PC-3 (cell line): ENCODE results near the gene SYNJ2. TPM values are rescaled to one million over a fixed set of nuclear protein-coding genes. Genes with fewer than 3 reads are reported as not detected.

Experiments used
- ATAC-seq: fragments of 200-7000 bp; cut with Tn5 transposase; 2 replicates; pipeline ENCODE4 v1.9.1; 2020; ENCODE audit warnings: mild to moderate bottlenecking, moderate library complexity
- BruUV-seq: library from RNA; stranded (reverse); fragments of 400-500 nt; replicated peaks from 2 replicates; lab custom pipeline; 2021; lab: Mats Ljungman, UMichigan
- CTCF ChIA-PET: fragments of 300-600 bp; sonication (Branson Sonifier 250); formaldehyde crosslinking; loops from one replicate; lab custom pipeline; 2022; ENCODE audit warnings: antibody characterized with exemption; lab: Charles Lee
- POLR2A ChIA-PET: fragments of 300-600 bp; sonication (Branson Sonifier 250); formaldehyde crosslinking; loops from one replicate; lab custom pipeline; 2022; ENCODE audit warnings: antibody characterized with exemption; ENCODE audit not compliant: unreplicated experiment; lab: Charles Lee
- DNase-seq: peaks from one replicate; pipeline ENCODE4 v3.0.0-alpha.2; 2015
- H2AFZ ChIP-seq: fragments of 300-600 bp; sonication (generic); 2 replicates; pipeline ENCODE4 v1.6.0; 2016; ENCODE audit warnings: antibody characterized with exemption, low read length
- H3F3A ChIP-seq: fragments of 300-600 bp; sonication (generic); one replicate; pipeline ENCODE4 v1.6.0; 2017; ENCODE audit warnings: antibody characterized with exemption, low read length, control low read depth, mild to moderate bottlenecking; ENCODE audit not compliant: unreplicated experiment
- H3K27ac ChIP-seq: fragments of 300-600 bp; sonication (generic); 2 replicates; pipeline ENCODE4 v1.5.1; 2016; ENCODE audit warnings: mild to moderate bottlenecking, low read length
- H3K27me3 ChIP-seq: fragments of 300-600 bp; sonication (generic); 2 replicates; pipeline ENCODE4 v1.6.1; 2016; ENCODE audit warnings: low read length, mixed read lengths
- H3K36me3 ChIP-seq: fragments of 300-600 bp; sonication (generic); 2 replicates; pipeline ENCODE4 v1.6.1; 2016; ENCODE audit warnings: low read depth, mixed run types, low read length, mixed read lengths
- H3K4me1 ChIP-seq: fragments of 300-600 bp; sonication (generic); 2 replicates; pipeline ENCODE4 v1.5.1; 2016; ENCODE audit warnings: low read length; ENCODE audit not compliant: insufficient read depth
- H3K4me2 ChIP-seq: fragments of 300-600 bp; sonication (generic); 2 replicates; pipeline ENCODE4 v1.6.0; 2016; ENCODE audit warnings: low read length
- H3K4me3 ChIP-seq: fragments of 300-600 bp; sonication (generic); 2 replicates; pipeline ENCODE4 v1.5.1; 2016; ENCODE audit warnings: mild to moderate bottlenecking, low read length, mixed read lengths
- H3K79me2 ChIP-seq: fragments of 300-600 bp; sonication (generic); 2 replicates; pipeline ENCODE4 v1.6.1; 2017; ENCODE audit warnings: low read length, mixed read lengths
- H3K9ac ChIP-seq: fragments of 300-600 bp; sonication (generic); 2 replicates; pipeline ENCODE4 v1.6.0; 2016; ENCODE audit warnings: mild to moderate bottlenecking, low read length
- H3K9me2 ChIP-seq: fragments of 300-600 bp; sonication (generic); replicated peaks from 2 replicates; pipeline ENCODE4 v1.6.1; 2016; ENCODE audit warnings: mixed run types, low read length, mixed read lengths
- H3K9me3 ChIP-seq: fragments of 300-600 bp; sonication (generic); 2 replicates; pipeline ENCODE4 v1.6.1; 2016; ENCODE audit warnings: low read length, mixed read lengths
- H4K20me1 ChIP-seq: fragments of 300-600 bp; sonication (generic); 2 replicates; pipeline ENCODE4 v1.6.1; 2016; ENCODE audit warnings: low read length, mixed read lengths
- EZH2 ChIP-seq: fragments of 300-600 bp; sonication (generic); IDR thresholded peaks from one replicate; pipeline ENCODE4 v1.6.1; 2017; ENCODE audit warnings: antibody characterized with exemption, mild to moderate bottlenecking, low read length; ENCODE audit not compliant: unreplicated experiment
- EZH2phosphoT487 ChIP-seq: fragments of 300-600 bp; sonication (generic); IDR thresholded peaks from 2 replicates; pipeline ENCODE4 v1.6.1; 2018; ENCODE audit warnings: mild to moderate bottlenecking, antibody characterized with exemption, low read length, borderline replicate concordance
- intact Hi-C: fragments of 100-400 bp; cut with micrococcal nuclease; formaldehyde crosslinking; loops from 2 replicates; pipeline ENCODE4 v1.9.0; 2023
- total RNA-seq: library from RNA; depleted of rRNA; stranded (reverse); fragments of >200 nt; gene quantifications from 2 replicates; pipeline ENCODE4 v1.2.3, GENCODE V29; 2014
- TF ChIP-seq, protein P1 (sequence below): fragments of 300-600 bp; sonication (generic); conservative IDR thresholded peaks from 2 replicates; pipeline ENCODE4 v1.5.1; 2017; ENCODE audit warnings: antibody characterized with exemption, low read depth, mild to moderate bottlenecking, low read length

The SYNJ2 gene
- total RNA-seq, 1 experiment from 2014 or later = 21.5 TPM

DNA sequence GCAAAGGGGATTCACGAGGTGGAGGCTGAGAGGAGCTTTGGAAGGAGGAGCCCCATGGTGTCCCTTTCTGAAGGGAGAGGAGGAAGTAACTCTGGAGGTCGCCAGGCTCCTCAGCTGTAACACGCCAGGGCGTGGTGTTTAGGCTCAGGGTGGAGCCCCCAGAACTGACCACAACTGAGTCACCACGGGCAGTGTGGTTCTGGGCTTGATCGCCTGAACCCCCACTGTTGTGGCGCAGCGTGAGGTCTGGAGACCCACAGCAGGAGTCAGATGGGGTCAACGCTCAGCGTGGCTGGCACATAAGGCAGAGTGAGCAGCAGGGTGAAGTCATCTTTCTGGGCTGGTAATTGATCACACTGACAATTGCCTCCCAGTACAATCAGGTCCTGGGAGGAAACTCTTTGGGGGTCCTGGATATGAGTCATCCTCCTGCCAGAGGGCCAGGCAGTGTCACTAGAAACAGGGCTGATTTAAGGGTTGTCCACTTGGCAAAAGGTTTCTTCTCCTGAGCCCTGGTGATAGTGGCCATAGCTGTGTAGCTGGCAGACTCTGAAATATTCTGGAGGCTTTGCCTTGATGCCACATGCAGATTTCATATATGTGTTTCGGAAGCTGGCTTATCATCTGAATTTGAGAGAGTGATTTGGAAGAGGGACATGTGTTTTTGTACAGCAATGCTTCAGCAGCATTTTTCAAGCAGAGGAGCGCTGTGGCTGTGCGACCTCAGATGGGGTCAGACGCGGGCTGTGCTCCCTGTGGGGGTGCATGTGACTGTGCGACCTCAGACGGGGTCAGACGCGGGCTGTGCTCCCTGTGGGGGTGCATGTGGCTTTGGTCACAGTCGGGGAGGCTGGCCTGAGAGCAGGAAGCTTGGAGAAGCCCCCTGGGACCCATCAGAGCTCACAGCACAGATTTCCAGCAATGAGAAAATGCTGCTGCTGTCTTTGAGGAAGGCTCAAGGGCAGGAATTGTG is 50.0 kb downstream of the SYNJ2 start:
- Histone ChIP-seq H3K4me2 (no peak overlapping the region), H3K36me3 (0 out of 2 replicates have a peak, but pooled peaks cover 4% of the 10 kb centered on the region), H3F3A (no peaks in the 10 kb centered on the region), H3K9me2 (no peaks in the 10 kb centered on the region), H3K27me3 (no peaks in the 10 kb centered on the region), H2AFZ (no peak overlapping the region), H4K20me1 (no peaks in the 10 kb centered on the region), H3K79me2 (peaks cover 14% of the 10 kb centered on the region), H3K27ac (no peak overlapping the region), H3K9ac (no peak overlapping the region), H3K4me3 (no peak overlapping the region), H3K4me1 (peaks cover 5% of the 10 kb centered on the region), H3K9me3 (no peaks in the 10 kb centered on the region)
- CTCF ChIA-PET = interaction anchor here (0.6 to 0.7 kb wide), 2 partner anchors 38 to 60 kb away, joined by 3 to 5 read pairs; no protein-coding TSS in a partner anchor
- TF ChIP-seq, protein P1, sequence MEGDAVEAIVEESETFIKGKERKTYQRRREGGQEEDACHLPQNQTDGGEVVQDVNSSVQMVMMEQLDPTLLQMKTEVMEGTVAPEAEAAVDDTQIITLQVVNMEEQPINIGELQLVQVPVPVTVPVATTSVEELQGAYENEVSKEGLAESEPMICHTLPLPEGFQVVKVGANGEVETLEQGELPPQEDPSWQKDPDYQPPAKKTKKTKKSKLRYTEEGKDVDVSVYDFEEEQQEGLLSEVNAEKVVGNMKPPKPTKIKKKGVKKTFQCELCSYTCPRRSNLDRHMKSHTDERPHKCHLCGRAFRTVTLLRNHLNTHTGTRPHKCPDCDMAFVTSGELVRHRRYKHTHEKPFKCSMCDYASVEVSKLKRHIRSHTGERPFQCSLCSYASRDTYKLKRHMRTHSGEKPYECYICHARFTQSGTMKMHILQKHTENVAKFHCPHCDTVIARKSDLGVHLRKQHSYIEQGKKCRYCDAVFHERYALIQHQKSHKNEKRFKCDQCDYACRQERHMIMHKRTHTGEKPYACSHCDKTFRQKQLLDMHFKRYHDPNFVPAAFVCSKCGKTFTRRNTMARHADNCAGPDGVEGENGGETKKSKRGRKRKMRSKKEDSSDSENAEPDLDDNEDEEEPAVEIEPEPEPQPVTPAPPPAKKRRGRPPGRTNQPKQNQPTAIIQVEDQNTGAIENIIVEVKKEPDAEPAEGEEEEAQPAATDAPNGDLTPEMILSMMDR = no peak
- no peak for TF ChIP-seq EZH2
- TF ChIP-seq EZH2phosphoT487 = no peak
- POLR2A ChIA-PET = no interaction called here
- peak; percentile 25; the same call in 1 of the 2 replicates for ATAC-seq
- no TSS peak for BruUV-seq
- DNase-seq = no peak
- intact Hi-C loops = no loop called here

DNA sequence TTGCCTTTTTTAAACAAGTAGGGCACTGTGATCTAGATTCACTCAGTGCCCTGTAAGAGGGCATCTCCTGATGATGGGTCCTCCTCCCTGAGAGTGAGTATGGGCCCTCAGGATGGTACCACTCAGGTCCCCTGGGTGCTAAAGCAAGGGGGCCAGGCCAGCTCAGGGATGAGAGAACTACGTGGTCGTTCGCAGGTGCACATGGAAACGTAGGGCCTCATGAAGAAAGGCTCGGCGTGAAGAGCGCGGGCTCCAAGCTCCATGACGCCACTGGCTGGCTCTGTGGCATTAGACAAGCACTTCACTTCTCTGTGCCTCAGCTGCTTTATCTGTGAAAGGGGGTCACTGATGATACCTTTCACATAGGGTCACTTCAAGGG is 50.7 kb downstream of the SYNJ2 start:
- no peak overlapping the region for H3K9ac ChIP-seq
- TF ChIP-seq EZH2 (no peak), EZH2phosphoT487 (no peak)
- TF ChIP-seq, protein P1 = no peak
- no peak overlapping the region for H2AFZ ChIP-seq
- no peaks in the 10 kb centered on the region for H3K9me2 ChIP-seq
- H3K4me3 ChIP-seq = no peak overlapping the region
- intact Hi-C loops = no loop called here
- CTCF ChIA-PET = no interaction called here
- no peaks in the 10 kb centered on the region for H3F3A ChIP-seq
- no peaks in the 10 kb centered on the region; the same call in 1 of the 2 replicates for H3K4me1 ChIP-seq
- H3K4me2 ChIP-seq = no peak overlapping the region
- no peaks in the 10 kb centered on the region for H4K20me1 ChIP-seq
- H3K9me3 ChIP-seq = no peaks in the 10 kb centered on the region
- H3K27ac ChIP-seq = no peak overlapping the region
- ATAC-seq (no peak), DNase-seq (no peak)
- no TSS peak for BruUV-seq
- H3K79me2 ChIP-seq = peaks cover 7% of the 10 kb centered on the region
- POLR2A ChIA-PET = no interaction called here
- 0 out of 2 replicates have a peak, but pooled peaks cover 4% of the 10 kb centered on the region for H3K36me3 ChIP-seq
- no peaks in the 10 kb centered on the region for H3K27me3 ChIP-seq
